Left kidney (tissue), 2 donors: Measurements from ENCODE around the gene FAU. TPM values are rescaled to one million over a fixed set of nuclear protein-coding genes. Genes with fewer than 3 reads are reported as not detected.

Experiments used
- DNase-seq: peaks from one replicate; pipeline ENCODE4 v3.0.0-alpha.2; 2013
- polyA plus RNA-seq: library from polyadenylated mRNA; unstranded; fragments of 120-200 nt; gene quantifications from one replicate; pipeline ENCODE4 v1.2.1, GENCODE V29; 2013; ENCODE audit not compliant: insufficient read length

The FAU gene
- polyA plus RNA-seq, 1 donor = 474 TPM

- DNase-seq = no peak
Measured at GRCh38 chr11:65148657-65149056, 26.7 kb upstream of the FAU start.

DNA sequence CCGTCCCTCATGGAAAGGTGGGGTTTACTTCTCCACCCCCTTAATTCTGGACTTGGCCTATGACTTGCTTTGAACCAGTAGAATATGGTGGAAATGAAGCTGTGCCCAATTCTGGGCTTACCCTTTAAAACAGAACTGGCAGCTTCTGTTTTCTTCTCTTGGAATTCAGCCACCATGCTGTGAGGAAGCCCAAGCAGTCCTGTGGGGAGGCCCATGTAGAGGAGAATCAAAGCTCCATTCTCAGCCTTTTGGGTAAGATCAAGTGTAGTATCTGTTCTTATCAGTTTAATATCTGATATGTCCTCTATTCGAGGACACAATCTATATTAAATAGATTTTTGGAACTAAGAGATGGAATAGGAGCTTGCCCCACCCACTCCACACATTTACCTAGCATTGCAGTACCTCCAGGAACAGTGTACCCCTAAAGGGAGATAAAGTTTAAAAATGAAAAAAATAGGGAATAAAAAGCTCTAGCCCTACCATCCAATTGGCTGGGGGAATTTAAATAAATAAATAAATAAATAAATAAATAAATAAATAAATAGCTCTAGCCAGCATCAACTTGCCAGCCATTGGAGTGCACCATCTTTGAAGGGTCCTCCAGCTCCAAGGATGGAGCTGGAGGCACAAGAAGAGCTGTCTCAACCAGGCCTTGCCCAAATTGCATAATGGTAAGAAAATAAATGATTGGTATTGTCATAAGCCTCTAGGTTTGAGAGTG is 25.6 kb upstream of the FAU start:
- DNase-seq = no peak

GRCh38 chr11:65141896-65142494 is 20.1 kb upstream of the FAU start:
- no peak for DNase-seq

- no peak for DNase-seq
Measured at GRCh38 chr11:65136515-65137096, 14.7 kb upstream of the FAU start.

- DNase-seq = no peak
Measured at GRCh38 chr11:65135633-65136145, 13.8 kb upstream of the FAU start.

DNA sequence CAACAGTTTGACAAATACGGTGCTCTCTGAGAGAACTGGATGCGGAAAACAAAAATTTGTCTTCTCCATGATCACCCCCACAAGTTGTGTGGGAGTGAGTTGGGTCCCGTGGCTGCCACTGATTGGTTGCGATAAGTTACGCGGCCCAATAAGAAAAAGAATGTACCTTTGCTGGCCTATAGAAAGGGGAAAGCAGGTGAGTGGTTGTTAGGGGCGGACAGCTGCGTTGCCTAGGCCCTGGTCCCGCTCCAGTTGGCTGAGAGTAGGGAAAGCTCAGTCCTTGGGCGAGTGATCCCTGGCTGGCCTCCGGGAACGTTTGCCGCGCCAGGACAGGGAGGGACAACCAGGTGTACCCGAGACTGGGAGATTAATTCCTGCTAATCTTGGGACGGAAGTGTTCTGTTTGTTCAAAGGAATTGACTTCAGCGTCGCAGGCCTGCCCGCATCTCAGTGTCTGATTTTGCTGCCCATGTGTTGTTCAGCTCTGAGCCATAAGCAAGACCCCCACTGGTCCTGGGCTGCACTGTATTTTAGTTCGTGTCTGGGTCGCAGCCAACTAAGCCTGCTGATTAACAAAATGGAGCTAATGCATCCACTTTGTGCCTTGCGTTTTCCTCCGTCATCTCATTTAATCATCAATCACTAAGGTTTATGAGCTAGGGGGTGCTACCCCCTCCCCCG is 13.2 kb upstream of the FAU start:
- peak; percentile 95 for DNase-seq

DNA sequence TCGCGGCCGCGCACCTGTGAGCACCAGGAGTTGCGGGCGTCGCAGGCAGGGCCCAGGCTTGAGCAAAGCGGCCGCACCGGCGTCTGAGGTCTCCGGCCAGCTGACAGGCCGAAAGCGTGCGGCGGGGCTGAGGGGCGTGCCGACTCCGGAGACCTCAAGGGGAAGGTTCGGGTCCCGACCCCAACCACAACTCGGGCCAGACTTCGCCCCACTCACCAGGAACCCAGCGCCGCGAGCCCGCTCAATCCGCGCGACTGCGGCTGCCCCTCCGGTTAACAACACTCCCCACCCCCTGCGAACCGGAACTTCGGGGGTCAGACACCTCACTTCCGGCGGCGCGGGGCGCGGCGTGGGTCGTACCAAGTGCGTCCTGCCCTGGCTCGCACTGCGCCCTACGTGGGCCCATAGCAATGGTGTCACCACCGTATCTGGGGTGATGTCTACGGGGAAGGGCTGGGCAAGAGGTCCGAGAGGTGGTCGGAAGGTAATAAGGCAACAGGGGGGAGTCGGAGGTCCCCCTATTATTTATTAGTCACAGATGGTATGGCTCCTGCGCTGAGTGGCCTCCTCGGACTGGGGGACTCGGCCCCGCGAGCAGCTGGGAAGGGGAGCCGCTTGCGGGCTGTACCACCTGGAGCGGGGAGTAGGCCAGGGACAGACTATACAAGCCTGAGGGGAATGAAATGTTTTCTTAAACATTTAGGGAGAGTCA is 12.5 kb upstream of the FAU start, which contains the start of gene SYVN1:
TSS of gene SYVN1 (minus strand) at position 280 of the 712 bp plus-strand sequence. CDS start 918 bp downstream, outside the sequence.
- DNase-seq = peak; percentile 89

DNA sequence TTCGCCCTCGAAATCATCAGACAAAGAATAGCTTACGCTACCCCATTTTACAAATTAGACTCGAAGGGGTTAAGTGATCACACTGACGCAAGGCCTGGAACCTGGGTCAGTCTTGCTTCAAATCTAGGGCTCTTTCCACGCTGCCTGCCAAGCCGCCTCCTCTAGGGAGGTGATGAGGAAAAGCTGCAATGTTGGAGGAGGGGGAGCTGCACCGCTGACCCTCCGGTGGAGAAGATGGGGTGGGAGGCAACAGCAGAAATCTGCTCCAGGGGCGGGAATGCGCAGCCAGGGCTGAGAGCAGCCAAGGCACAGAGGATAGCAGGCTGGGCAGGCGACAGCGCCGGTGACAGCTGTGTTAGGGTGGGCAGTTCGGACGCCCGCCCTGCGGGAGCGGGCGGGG is 11.8 kb upstream of the FAU start:
- DNase-seq = no peak

DNA sequence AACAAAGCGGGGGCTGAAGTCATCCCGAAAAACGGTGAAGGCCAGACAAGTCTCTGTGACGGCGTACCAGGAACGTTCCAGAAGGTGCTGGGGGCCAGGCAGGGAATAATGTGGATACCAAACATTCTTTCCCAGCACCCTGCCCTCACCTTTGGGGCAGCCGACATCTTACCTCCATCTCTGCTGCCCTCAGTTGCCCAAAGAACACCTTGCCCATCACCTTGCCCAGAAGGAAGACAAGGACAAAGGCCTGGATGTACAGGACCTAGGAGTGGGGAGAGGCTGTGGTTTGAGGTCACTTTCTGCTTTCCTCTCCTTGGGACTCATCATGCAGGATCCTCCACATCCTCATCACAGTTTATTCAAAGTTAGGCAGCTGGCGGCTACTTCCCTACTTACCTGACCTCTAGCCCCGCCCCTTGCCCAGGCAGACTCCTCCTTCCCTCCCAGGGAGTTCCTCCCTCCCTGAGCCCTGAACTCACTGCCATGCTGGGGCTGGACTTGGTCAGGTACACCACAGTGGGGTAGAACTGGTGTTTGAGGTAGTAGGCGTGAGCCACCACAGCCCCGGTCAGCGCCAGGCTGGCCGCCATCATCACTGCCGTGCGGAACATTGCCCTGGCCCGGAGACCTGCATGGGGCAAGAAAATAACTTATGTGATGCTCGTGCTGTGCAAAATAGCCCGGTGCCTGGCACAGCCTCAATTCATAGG is 11.2 kb upstream of the FAU start:
- no peak for DNase-seq

DNA sequence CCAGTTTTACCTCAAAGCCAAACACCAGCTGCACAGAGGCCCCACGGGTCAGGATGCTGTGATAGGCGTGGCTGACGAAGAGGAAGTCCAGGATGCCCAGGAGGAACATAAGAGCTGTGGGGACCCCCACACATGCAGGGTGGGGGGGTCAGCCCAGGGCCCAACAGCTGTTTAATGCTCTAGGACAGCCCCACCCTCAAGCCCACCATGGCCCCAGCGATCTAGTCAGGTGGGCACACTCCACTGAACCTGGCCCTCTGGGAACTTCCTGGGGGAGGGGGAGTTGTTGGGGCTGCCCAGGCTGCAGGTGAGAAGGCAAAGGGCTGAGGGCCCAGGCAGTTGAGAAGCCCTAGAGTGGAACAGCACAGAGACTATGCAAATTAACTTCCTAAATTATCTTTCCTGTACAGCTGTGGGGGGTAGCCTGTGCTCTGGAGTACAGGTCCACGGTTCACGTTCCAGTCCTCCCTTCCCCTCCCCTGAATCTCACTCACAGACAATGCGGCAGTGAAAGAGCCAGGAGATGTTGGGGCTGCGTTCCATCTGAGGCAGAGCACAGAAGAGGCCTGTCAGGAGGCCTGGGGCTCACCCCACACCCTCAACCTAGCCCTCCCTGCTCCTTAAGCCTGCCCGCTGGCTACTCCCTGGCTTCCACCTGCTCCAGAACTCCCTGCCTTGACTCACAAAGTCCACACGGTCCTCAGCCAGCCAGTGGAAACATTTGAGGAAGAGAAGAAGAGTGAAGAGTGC is 10.5 kb upstream of the FAU start:
- no peak for DNase-seq

- DNase-seq = no peak
Measured at GRCh38 chr11:65131895-65132237, 9.9 kb upstream of the FAU start.

DNA sequence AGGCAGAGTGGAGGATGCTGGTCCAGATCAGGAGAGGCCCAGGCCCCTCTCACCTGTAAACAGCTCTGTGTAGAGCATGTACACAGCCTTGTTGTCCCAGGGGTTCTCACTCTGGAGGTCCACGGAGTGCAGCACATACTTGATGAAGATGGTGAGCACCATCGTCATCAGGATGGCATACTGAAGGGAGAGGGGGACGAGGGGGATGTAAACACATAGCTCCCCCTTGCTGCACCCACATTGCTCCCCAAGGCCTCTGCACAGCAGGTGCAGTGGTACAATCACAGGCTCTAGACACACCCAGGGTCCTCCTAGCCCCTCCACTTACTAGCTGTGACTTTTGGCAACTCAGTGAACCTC is 9.5 kb upstream of the FAU start:
- DNase-seq = no peak

DNA sequence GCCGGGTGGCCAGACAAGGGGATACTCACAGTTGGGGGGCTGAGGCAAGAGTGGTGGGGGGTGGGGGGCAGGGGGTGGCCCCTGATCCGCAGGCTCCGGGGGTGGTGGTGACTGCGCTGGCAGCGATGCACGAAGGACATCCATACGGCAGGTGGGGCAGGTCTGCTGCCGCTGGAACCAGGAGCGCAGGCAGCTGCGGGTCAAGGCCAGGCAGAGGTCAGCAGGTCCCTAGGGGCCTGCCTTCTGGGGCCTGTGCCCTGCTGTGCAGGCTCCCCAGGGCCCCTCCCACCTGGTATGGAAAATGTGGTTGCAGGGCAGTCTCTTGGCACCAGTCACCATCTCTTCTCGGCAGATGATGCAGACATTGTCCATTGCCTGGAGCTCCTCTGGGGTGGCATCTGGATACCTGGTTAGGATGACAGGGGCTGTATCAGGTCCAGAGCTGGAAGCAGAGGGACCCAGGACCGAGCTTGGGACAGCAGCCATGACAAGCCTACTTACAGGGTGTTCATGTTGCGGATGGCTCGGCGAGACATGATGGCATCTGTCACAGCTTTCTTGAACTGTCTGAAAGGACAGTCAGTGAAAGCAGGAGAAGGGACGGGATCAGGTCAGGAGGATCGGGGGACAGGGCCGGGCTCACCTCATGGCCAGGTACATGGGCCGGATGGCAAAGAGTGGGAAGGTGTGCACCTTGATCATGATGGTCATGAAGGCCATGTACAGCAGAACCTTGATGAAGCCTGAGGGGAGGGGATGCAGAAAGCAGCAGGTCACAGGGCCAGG is 8.9 kb upstream of the FAU start:
- no peak for DNase-seq

DNA sequence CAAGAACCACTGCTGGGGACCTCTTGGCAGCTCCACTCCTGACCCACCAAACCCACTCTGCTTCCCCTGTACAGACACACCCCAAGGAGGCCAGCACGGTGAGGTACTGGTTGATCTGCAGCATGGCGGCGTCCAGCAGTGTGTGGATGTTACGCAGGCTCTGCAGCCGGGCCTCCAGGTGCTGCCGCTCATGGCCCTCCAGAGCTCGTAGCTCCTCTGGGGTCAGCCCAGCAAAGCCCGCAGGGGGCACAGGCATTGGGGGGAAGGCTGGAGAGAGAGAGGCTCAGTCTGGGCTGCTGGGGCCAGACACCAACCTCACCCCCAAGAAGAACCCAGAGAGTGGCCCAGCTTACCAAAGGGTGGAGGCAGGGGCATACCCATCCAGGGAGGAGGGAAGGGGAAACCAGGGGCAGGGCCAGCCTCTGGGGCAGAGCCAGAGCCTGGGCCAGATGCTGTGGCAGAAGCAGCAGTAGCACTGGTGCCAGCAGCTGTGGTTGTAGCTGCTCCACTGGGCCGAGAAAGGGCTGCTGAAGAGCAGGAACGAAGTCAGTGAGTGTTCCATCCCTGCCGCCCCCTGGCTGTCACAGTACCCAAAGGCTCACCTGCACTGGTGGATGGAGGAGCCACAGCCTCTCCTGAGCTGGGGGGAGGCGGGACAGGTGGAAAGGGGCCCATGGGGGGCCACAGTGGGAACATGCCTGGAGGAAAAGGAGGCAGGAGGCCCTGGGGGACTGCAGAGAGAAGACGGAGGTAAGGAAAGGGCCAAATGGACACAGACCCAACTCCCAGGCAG is 7.9 kb upstream of the FAU start:
- DNase-seq = no peak

- DNase-seq = no peak
Measured at GRCh38 chr11:65128182-65129145, 6.5 kb upstream of the FAU start.

DNA sequence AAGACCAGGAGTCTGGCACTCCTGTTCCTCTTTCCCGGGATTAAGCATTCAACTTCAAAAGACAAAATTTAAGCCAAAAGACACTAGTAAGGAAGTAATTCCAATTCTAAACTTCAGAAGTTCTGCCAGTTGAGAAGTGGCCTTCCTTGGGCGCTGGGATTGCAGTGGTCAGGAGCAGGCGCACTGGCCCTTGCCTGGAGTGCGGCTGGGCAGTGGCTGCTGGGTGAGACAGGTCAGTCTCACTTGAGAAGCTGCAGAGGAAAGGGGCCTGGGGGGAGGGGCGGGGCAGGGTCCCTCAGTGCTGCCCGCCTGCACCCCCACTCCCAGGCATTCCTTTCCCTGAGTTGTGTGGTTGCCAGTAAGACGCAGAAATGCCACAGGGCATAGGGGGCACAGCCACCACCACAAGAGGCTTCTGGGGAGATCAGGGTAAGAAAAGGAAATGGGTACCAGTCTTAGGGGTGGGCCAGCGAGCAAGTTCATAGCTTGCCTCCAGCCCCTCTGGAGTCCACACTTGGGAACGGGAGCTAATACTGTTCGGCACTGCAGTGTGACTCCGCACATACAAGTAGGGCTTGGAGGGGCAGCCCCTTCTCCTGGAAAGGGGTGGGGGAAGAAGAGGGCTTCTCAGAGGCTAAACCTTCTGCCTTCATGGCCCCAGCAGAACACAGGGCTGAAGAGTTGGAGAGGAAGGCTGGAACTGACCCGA is 5.7 kb upstream of the FAU start:
- no peak for DNase-seq

DNA sequence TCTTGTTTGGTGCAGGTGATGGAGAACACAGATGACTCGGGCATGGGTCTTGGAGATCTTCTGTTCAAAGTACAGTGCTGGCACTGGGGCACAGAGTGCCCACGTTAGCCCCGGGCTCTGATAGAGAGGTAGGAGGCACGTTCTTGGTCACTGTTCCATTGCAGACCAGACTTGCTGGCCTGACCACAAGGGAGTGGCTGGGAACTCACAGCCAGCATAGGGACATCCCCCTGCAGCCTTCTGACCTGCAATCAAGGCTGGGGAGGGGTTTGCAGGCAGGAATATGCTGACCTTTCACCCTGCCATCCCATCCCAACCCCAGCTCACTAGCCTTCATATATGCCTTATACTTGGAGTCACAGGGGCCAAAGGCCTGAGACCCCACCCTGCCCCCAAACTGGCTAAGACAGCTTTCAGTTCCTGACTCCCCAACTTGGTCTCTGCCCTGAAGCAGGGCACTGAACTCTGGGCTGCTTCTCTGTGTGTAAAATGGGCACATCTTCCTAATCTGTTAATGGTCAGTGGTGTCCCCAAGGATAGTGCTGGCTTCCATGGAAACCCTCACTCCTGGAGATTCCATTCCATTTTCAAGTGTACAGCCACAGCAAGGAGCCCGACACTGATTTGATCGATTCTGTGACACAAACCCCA is 4.8 kb upstream of the FAU start:
- no peak for DNase-seq
